Gastrocnemius medialis (tissue), 4 donors: Measurements from ENCODE around the gene MAD1L1.

Experiments
- POLR2A ChIP-seq, 2 donors: fragments of 450-650 bp; IDR thresholded peaks; one replicate each; pipeline ENCODE4 v1.6.1; 2017; ENCODE audit warnings: antibody characterized with exemption in 2 of 2, mild to moderate bottlenecking in 2 of 2, moderate library complexity in 2 of 2
- TF ChIP-seq, protein P1 (sequence below), 5 experiments: fragments of 450-650 bp in 3 of 5; fragments of 200-600 bp in 2 of 5; sonication (generic) in 2 of 5; IDR thresholded peaks in 4 of 5; conservative IDR thresholded peaks in 1 of 5; 1 replicate in 4 of 5; 2 replicates in 1 of 5; pipeline ENCODE4 v1.5.1; 2016 to 2019; ENCODE audit warnings: antibody characterized with exemption in 5 of 5, mild to moderate bottlenecking in 3 of 5, moderate library complexity in 3 of 5

DNA sequence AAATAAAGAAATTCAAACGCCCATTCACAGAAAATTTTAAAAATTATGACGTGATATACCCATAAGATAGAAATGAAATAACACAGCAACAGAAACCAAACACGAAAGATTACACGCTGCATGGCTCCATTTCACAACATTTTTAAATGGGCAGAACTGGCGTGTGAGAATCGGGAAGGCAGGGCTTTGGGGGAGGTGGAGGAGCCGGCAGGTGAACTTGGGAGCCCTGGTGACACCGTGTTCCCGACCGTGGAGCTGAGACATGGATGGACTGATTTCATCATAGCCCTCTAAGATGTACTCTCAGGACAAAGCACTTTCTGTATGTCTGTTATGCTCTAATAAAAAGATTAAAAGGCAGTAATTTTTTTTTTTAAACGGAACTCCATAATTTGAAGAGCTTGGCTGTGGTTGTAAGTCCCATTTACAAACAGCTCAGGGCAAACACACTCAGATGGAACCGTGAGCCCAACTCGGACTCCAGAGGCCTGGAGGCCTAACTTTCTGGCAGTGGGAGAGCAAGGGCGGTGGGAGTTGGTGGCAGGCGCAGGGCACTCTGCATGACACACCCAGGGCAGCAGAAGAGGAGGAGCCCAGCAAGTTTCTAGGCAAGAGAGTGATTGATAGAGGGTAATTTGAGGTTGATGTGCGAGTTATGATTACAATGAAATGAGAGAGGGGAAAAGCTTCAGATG is 203.4 kb downstream of the MAD1L1 start:
- no peak for TF ChIP-seq POLR2A (IDR thresholded peaks at IDR 0.05)
- TF ChIP-seq, protein P1, sequence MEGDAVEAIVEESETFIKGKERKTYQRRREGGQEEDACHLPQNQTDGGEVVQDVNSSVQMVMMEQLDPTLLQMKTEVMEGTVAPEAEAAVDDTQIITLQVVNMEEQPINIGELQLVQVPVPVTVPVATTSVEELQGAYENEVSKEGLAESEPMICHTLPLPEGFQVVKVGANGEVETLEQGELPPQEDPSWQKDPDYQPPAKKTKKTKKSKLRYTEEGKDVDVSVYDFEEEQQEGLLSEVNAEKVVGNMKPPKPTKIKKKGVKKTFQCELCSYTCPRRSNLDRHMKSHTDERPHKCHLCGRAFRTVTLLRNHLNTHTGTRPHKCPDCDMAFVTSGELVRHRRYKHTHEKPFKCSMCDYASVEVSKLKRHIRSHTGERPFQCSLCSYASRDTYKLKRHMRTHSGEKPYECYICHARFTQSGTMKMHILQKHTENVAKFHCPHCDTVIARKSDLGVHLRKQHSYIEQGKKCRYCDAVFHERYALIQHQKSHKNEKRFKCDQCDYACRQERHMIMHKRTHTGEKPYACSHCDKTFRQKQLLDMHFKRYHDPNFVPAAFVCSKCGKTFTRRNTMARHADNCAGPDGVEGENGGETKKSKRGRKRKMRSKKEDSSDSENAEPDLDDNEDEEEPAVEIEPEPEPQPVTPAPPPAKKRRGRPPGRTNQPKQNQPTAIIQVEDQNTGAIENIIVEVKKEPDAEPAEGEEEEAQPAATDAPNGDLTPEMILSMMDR (IDR thresholded peaks at IDR 0.05 in 4 of 5, conservative IDR thresholded peaks at IDR 0.05 in 1 of 5) = no peak
